ENCODE data around the gene RNF126. TPM values are rescaled to one million over a fixed set of nuclear protein-coding genes. Genes with fewer than 3 reads are reported as not detected.
"Not testable (repeated sequence)": the region's sequence is repeated elsewhere in the genome, so short reads cannot be mapped to it uniquely, and the experiment has no call there.

RNF126 gene
- total RNA-seq, 1 donor from 2014 or later = 42.6 TPM

- H3K4me3 ChIP-seq (ENCODE audit: low read depth, low read length) = no peak overlapping the region
- FAIRE-seq = no peak
- no peak for TF ChIP-seq CTCF (IDR thresholded peaks at IDR 0.05; ENCODE audit: insufficient read depth, low read length, severe bottlenecking)
- H3K36me3 ChIP-seq (ENCODE audit: control insufficient read depth, insufficient read depth, low read length) = peaks cover 16% of the 10 kb centered on the region
- H3K27me3 ChIP-seq (ENCODE audit: control insufficient read depth, insufficient read depth, low read length) = no peaks in the 10 kb centered on the region
- DNase-seq (ENCODE audit: low read depth) = no peak
These were observed 40.3 kb downstream of the RNF126 start for GRCh38 chr19:622666-623065.

- Histone ChIP-seq H3K4me3 (ENCODE audit: low read depth, low read length) (no peak overlapping the region), H3K36me3 (ENCODE audit: control insufficient read depth, insufficient read depth, low read length) (peaks cover 17% of the 10 kb centered on the region), H3K27me3 (ENCODE audit: control insufficient read depth, insufficient read depth, low read length) (no peaks in the 10 kb centered on the region)
- FAIRE-seq (no peak), DNase-seq (ENCODE audit: low read depth) (no peak)
- no peak for TF ChIP-seq CTCF (IDR thresholded peaks at IDR 0.05; ENCODE audit: insufficient read depth, low read length, severe bottlenecking)
These were observed 41.2 kb downstream of the RNF126 start for GRCh38 chr19:621819-622218.

GRCh38 chr19:621191-621590, 41.8 kb downstream of the RNF126 start:
- FAIRE-seq = not testable (repeated sequence)

GRCh38 chr19:620166-620862, 42.7 kb downstream of the RNF126 start:
- DNase-seq (ENCODE audit: low read depth) (no peak), FAIRE-seq (no peak)
- no peak overlapping the region for H3K4me3 ChIP-seq (ENCODE audit: low read depth, low read length)
- no peaks in the 10 kb centered on the region for H3K27me3 ChIP-seq (ENCODE audit: control insufficient read depth, insufficient read depth, low read length)
- H3K36me3 ChIP-seq (ENCODE audit: control insufficient read depth, insufficient read depth, low read length) = peaks cover 17% of the 10 kb centered on the region
- no peak for TF ChIP-seq CTCF (IDR thresholded peaks at IDR 0.05; ENCODE audit: insufficient read depth, low read length, severe bottlenecking)

More at GRCh38 chr19:621191-621590, 41.8 kb downstream of the RNF126 start:
- peaks cover 17% of the 10 kb centered on the region for H3K36me3 ChIP-seq (ENCODE audit: control insufficient read depth, insufficient read depth, low read length)
- DNase-seq (ENCODE audit: low read depth); H3K4me3 ChIP-seq (ENCODE audit: low read depth, low read length); H3K27me3 ChIP-seq (ENCODE audit: control insufficient read depth, insufficient read depth, low read length): not testable (repeated sequence)

- no peak for DNase-seq (ENCODE audit: low read depth)
- H3K36me3 ChIP-seq (ENCODE audit: control insufficient read depth, insufficient read depth, low read length) = peaks cover 17% of the 10 kb centered on the region
These were observed 43.6 kb downstream of the RNF126 start for GRCh38 chr19:619286-620002.

More at GRCh38 chr19:619286-620002, 43.6 kb downstream of the RNF126 start:
- TF ChIP-seq CTCF (IDR thresholded peaks at IDR 0.05; ENCODE audit: insufficient read depth, low read length, severe bottlenecking) = no peak
- no peaks in the 10 kb centered on the region for H3K27me3 ChIP-seq (ENCODE audit: control insufficient read depth, insufficient read depth, low read length)
- H3K4me3 ChIP-seq (ENCODE audit: low read depth, low read length) = no peak overlapping the region
- FAIRE-seq = no peak
